ENCODE measurements around the gene PCSK9.

DNA sequence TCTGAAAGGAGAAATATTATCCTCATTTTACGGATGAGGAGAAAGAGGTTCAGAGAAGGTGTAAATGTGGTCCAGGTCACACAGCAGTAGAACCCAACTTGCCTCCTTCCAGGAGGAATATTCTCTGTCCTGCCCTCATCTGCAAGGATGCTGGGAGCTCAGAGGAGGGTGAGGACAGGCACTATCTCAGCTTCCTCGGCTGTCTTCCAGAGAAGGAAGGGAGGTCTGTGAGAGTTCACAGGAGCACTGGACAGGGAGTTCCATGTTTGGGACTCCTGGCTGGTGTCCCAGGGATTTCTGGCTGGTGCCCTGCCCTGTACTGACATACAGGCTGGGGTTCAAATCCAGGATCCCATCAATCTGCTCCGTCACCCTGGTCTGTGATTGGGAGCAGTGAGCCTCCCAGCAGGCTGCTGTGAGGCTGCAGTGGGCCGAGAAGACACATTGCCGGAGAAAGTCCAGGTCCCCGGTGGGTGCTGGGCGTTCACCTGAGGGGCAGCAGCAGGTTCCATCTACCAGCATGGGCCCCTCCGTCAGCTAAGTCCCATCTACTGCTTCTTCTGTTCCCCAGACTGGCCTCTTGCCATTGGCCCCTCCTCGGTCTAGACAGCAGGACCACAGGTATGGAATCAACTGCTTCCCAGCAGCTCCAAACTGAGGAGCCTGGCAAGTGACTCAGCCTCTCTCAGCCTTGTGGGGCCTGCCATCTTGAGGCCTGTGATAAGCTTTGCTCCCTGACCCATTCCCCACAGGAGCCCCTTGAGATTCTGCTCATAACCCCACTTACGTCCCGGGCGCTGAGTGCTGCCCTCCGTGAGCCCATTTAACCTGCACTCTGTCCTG lies 49.2 kb upstream of the PCSK9 start:
- TF ChIP-seq POLR2A (IDR thresholded peaks at IDR 0.05) (no peak), EP300 (IDR thresholded peaks at IDR 0.05) (no peak)
- TF ChIP-seq, protein P1, sequence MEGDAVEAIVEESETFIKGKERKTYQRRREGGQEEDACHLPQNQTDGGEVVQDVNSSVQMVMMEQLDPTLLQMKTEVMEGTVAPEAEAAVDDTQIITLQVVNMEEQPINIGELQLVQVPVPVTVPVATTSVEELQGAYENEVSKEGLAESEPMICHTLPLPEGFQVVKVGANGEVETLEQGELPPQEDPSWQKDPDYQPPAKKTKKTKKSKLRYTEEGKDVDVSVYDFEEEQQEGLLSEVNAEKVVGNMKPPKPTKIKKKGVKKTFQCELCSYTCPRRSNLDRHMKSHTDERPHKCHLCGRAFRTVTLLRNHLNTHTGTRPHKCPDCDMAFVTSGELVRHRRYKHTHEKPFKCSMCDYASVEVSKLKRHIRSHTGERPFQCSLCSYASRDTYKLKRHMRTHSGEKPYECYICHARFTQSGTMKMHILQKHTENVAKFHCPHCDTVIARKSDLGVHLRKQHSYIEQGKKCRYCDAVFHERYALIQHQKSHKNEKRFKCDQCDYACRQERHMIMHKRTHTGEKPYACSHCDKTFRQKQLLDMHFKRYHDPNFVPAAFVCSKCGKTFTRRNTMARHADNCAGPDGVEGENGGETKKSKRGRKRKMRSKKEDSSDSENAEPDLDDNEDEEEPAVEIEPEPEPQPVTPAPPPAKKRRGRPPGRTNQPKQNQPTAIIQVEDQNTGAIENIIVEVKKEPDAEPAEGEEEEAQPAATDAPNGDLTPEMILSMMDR (IDR thresholded peaks at IDR 0.05), result no peak
